Measurements from ENCODE around the gene RIMS4. TPM values are rescaled to one million over a fixed set of nuclear protein-coding genes. Genes with fewer than 3 reads are reported as not detected.

RIMS4 gene
- total and polyA plus RNA-seq, 2 of the 13 experiments (the other 11 are each of a cell fraction or from before 2014, with no cell fraction given) = 0.01 to 0.07 TPM

DNA sequence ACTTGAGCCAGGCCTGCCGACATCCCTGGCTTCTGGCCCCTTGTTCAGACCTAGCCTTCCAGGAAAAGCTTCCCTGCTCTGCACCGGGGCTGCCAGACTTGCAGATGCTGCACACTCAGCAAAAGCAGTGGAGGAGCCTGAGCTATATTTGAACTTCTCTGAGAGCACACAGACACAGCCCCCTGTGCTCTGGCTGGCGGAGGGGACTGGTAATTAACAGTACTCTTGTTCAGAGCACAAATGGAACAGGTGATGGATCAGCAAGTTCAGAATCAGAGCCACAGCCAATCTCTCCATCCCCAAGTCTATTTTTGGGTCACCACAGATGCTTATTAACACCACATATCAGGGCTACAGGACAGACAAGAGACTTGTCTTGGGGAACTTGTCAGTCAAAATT is 27.6 kb upstream of the RIMS4 start:
- TF ChIP-seq KDM5B (CRISPR knock-in tag; IDR thresholded peaks at IDR 0.05; ENCODE audit: borderline replicate concordance) (no peak), MAFK (conservative IDR thresholded peaks at IDR 0.05 in 1 of 2, IDR thresholded peaks at IDR 0.05 in 1 of 2; ENCODE audit: low read length in 2 of 2) (peak; percentile 73 to 77), PAF1 (CRISPR knock-in tag; IDR thresholded peaks at IDR 0.05) (no peak), ATF7 (IDR thresholded peaks at IDR 0.05) (no peak), ATF7 (CRISPR knock-in tag; IDR thresholded peaks at IDR 0.05) (no peak), ZBTB33 (CRISPR knock-in tag; IDR thresholded peaks at IDR 0.05) (no peak), GABPB1 (CRISPR knock-in tag; IDR thresholded peaks at IDR 0.05) (no peak), CEBPB (IDR thresholded peaks at IDR 0.05; ENCODE audit: borderline replicate concordance, low read depth, low read length) (no peak), REST (IDR thresholded peaks at IDR 0.05; ENCODE audit: borderline replicate concordance in 1 of 2, low read depth in 1 of 2, low read length in 2 of 2) (no peak), DNMT3B (CRISPR knock-in tag; conservative IDR thresholded peaks at IDR 0.05) (no peak), MAFF (IDR thresholded peaks at IDR 0.05; ENCODE audit: low read depth, low read length) (peak; percentile 51), ZNF546 (CRISPR knock-in tag; conservative IDR thresholded peaks at IDR 0.05) (no peak), KMT2A (CRISPR knock-in tag; IDR thresholded peaks at IDR 0.05) (no peak)
- TF ChIP-seq, protein P1, sequence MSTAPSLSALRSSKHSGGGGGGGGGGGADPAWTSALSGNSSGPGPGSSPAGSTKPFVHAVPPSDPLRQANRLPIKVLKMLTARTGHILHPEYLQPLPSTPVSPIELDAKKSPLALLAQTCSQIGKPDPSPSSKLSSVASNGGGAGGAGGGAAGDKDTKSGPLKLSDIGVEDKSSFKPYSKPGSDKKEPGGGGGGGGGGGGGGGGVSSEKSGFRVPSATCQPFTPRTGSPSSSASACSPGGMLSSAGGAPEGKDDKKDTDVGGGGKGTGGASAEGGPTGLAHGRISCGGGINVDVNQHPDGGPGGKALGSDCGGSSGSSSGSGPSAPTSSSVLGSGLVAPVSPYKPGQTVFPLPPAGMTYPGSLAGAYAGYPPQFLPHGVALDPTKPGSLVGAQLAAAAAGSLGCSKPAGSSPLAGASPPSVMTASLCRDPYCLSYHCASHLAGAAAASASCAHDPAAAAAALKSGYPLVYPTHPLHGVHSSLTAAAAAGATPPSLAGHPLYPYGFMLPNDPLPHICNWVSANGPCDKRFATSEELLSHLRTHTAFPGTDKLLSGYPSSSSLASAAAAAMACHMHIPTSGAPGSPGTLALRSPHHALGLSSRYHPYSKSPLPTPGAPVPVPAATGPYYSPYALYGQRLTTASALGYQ (CRISPR knock-in tag; IDR thresholded peaks at IDR 0.05) = no peak
- no peak for FAIRE-seq
- POLR2A ChIA-PET = no interaction called here

More for the DNA sequence above, 27.6 kb upstream of the RIMS4 start:
- CTCF ChIA-PET (ENCODE audit: low intra/inter-chr PET ratio, low total read pairs) = no interaction called here
- intact Hi-C loops (cut with micrococcal nuclease; ENCODE audit: unreplicated experiment) = no loop called here
- Histone ChIP-seq H3K4me3 (replicated peaks in 1 of 3; ENCODE audit: insufficient read depth in 1 of 3, low read depth in 2 of 3, low read length in 3 of 3) (no peak overlapping the region), H4K20me1 (ENCODE audit: insufficient read depth, low read length) (no peaks in the 10 kb centered on the region), H3K9ac (ENCODE audit: insufficient read depth, low read depth, low read length) (no peak overlapping the region), H2AFZ (ENCODE audit: low read length) (no peak overlapping the region), H3K9me3 (ENCODE audit: low read length) (peaks cover 4% of the 10 kb centered on the region; the same call in 1 of the 2 replicates), H3K27me3 (ENCODE audit: control insufficient read depth in 1 of 2, insufficient read depth in 2 of 2, low read length in 2 of 2) (peaks cover 0 to 59% of the 10 kb centered on the region in 2 experiments; a peak in 3 of 5 replicates), H3K4me1 (ENCODE audit: insufficient read depth, low read length) (no peaks in the 10 kb centered on the region), H3K79me2 (ENCODE audit: insufficient read depth, low read length) (no peaks in the 10 kb centered on the region), H3K4me2 (ENCODE audit: low read depth, low read length) (no peak overlapping the region), H3K27ac (ENCODE audit: extremely low read length, insufficient read depth, low read length) (no peak overlapping the region), H3K36me3 (replicated peaks in 1 of 2; ENCODE audit: control insufficient read depth in 1 of 2, insufficient read depth in 2 of 2, low read length in 2 of 2) (no peaks in the 10 kb centered on the region)
- no peak for DNase-seq (ENCODE audit: low spot score)
- no peak for ATAC-seq
- 5% methylated on average over 3 of the region's 3 CpGs for WGBS (ENCODE audit: low lambda C conversion rate)
- in situ Hi-C loops (cut with HindIII; ENCODE audit: extremely low pct_ligation_motif_present, low pct_unique_long_range_greater_than_20kb) = no loop called here
- no TSS peak for BruUV-seq (replicated peaks)
